AG04449 (cell line): ENCODE measurements around the gene MOXD1.
"Not testable (repeated sequence)": the region's sequence is repeated elsewhere in the genome, so short reads cannot be mapped to it uniquely, and the experiment has no call there.

ENCODE experiments used
- CTCF ChIA-PET: fragments of 350-600 bp; formaldehyde crosslinking; extraction: SDS; loops from one replicate; lab custom pipeline; 2021; ENCODE audit warnings: antibody characterized with exemption; lab: Yijun Ruan, JAX
- POLR2A ChIA-PET: fragments of 400-600, 350-600 bp; formaldehyde crosslinking; extraction: SDS; loops from one replicate; lab custom pipeline; 2020; ENCODE audit warnings: antibody characterized with exemption, inconsistent platforms; lab: Yijun Ruan, JAX
- DNase-seq: peaks from one replicate; pipeline ENCODE4 v3.0.0-alpha.2; 2010; ENCODE audit warnings: low read depth, low spot score
- H3K4me3 ChIP-seq: 2 replicates; pipeline ENCODE4 v1.5.1; 2011; ENCODE audit warnings: low read depth, mild to moderate bottlenecking, control low read depth, low read length
- CTCF ChIP-seq: IDR thresholded peaks from one replicate; pipeline ENCODE4 v1.5.1; 2011; ENCODE audit warnings: mild to moderate bottlenecking, moderate library complexity, low read length, control low read depth, inconsistent platforms; ENCODE audit not compliant: insufficient read depth; ENCODE audit errors: missing control alignments

MOXD1 gene

GRCh38 chr6:132279592-132280139, 121.6 kb downstream of the MOXD1 start:
- no peak for DNase-seq
- POLR2A ChIA-PET, result interaction anchor here (0.6 to 1.4 kb wide), 2 partner anchors 328 to 333 kb away, joined by 3 read pairs; partner anchors contain the start of gene CCN2

GRCh38 chr6:132275066-132275970, 126.0 kb downstream of the MOXD1 start:
- POLR2A ChIA-PET, result no interaction called here
- no peak for DNase-seq
- no peak for TF ChIP-seq CTCF
- CTCF ChIA-PET, result interaction anchor here (0.8 to 11.1 kb wide), 7 partner anchors 18 to 359 kb away, joined by 3 to 326 read pairs (median 3); no protein-coding TSS in a partner anchor
- no peak overlapping the region for H3K4me3 ChIP-seq

More at GRCh38 chr6:132279592-132280139, 121.6 kb downstream of the MOXD1 start:
- H3K4me3 ChIP-seq, result peak overlapping the region; percentile 56
- CTCF ChIA-PET, result interaction anchor here (0.7 to 15.8 kb wide), 120 partner anchors 11 to 607 kb away, joined by 3 to 626 read pairs (median 5); partner anchors contain the start of genes CCN2, SLC18B1 and STX7
- peak; percentile 62 for TF ChIP-seq CTCF

- ChIA-PET CTCF (interaction anchor here (1.0 to 11.1 kb wide), 7 partner anchors 13 to 356 kb away, joined by 3 to 154 read pairs (median 9); no protein-coding TSS in a partner anchor), POLR2A (no interaction called here)
- DNase-seq, result no peak
- no peak overlapping the region for H3K4me3 ChIP-seq
- no peak for TF ChIP-seq CTCF
Observed at GRCh38 chr6:132272776-132273175, 128.5 kb downstream of the MOXD1 start.

GRCh38 chr6:132270726-132271402, 130.4 kb downstream of the MOXD1 start:
- no peak for TF ChIP-seq CTCF
- CTCF ChIA-PET, result interaction anchor here (1.2 to 7.5 kb wide), 11 partner anchors 9 to 576 kb away, joined by 3 to 176 read pairs (median 6); no protein-coding TSS in a partner anchor
- POLR2A ChIA-PET, result no interaction called here
- no peak for DNase-seq
- H3K4me3 ChIP-seq, result no peak overlapping the region

GRCh38 chr6:132268666-132269065, 132.6 kb downstream of the MOXD1 start:
- DNase-seq, H3K4me3 ChIP-seq: not testable (repeated sequence)
- ChIA-PET CTCF (interaction anchor here (1.6 to 7.5 kb wide), 6 partner anchors 9 to 352 kb away, joined by 7 to 176 read pairs (median 32); no protein-coding TSS in a partner anchor), POLR2A (interaction anchor here (0.5 kb wide), 1 partner anchor 319 kb away, joined by 3 read pairs; no protein-coding TSS in a partner anchor)

- no peak for DNase-seq
- no peak overlapping the region for H3K4me3 ChIP-seq
- CTCF ChIA-PET, result interaction anchor here (0.9 to 7.5 kb wide), 10 partner anchors 8 to 352 kb away, joined by 3 to 176 read pairs (median 8); no protein-coding TSS in a partner anchor
- POLR2A ChIA-PET, result interaction anchor here (0.5 kb wide), 1 partner anchor 318 kb away, joined by 3 read pairs; no protein-coding TSS in a partner anchor
- no peak for TF ChIP-seq CTCF
Observed at GRCh38 chr6:132268209-132268608, 133.1 kb downstream of the MOXD1 start.
